K562 (cell line): ENCODE data around the gene USP28. TPM values are rescaled to one million over a fixed set of nuclear protein-coding genes. Genes with fewer than 3 reads are reported as not detected.

Source experiments
- CHCHD3 ChIP-seq: fragments of 250-450 bp; sonication (Bioruptor Pico); IDR thresholded peaks from 2 replicates; pipeline ENCODE4 v2.1.2; 2022; ENCODE audit warnings: mild to moderate bottlenecking
- CTBP1 ChIP-seq: fragments of 450-650 bp; IDR thresholded peaks from 2 replicates; pipeline ENCODE4 v1.6.1; 2016; ENCODE audit warnings: borderline replicate concordance
- EHMT2 ChIP-seq: fragments of 450-650 bp; IDR thresholded peaks from 2 replicates; pipeline ENCODE4 v1.6.1; 2018; ENCODE audit warnings: antibody characterized with exemption
- FIP1L1 ChIP-seq: fragments of 200-400 bp; formaldehyde crosslinking; IDR thresholded peaks from 2 replicates; pipeline ENCODE4 v1.6.1; 2018; ENCODE audit warnings: mild to moderate bottlenecking, low read depth, low read length; ENCODE audit not compliant: poor library complexity, severe bottlenecking
- GTF2A2 ChIP-seq: IDR thresholded peaks from 2 replicates; pipeline ENCODE4 v1.6.1; 2016; ENCODE audit warnings: mild to moderate bottlenecking, missing genetic modification characterization, missing compliant biosample characterization
- HDAC2 ChIP-seq: fragments of 450-650 bp; IDR thresholded peaks from 2 replicates; pipeline ENCODE4 v1.6.1; 2016; ENCODE audit warnings: mild to moderate bottlenecking
- NBN ChIP-seq: fragments of 450-650 bp; IDR thresholded peaks from 2 replicates; pipeline ENCODE4 v1.6.1; 2016; ENCODE audit warnings: low read depth, mild to moderate bottlenecking
- NFE2 ChIP-seq: IDR thresholded peaks from 2 replicates; pipeline ENCODE4 v1.6.1; 2014; ENCODE audit warnings: antibody characterized with exemption, low read depth
- NUFIP1 ChIP-seq: fragments of 450-650 bp; IDR thresholded peaks from 2 replicates; pipeline ENCODE4 v1.6.1; 2018; ENCODE audit not compliant: partially characterized antibody
- POLR2B ChIP-seq: fragments of 450-650 bp; IDR thresholded peaks from 2 replicates; pipeline ENCODE4 v1.6.1; 2018; ENCODE audit warnings: low read depth; ENCODE audit not compliant: partially characterized antibody
- RFX5 ChIP-seq: IDR thresholded peaks from 2 replicates; pipeline ENCODE4 v1.6.1; 2011; ENCODE audit warnings: low read depth, mild to moderate bottlenecking, improper control_type of control experiment, low read length
- TCF3 ChIP-seq: sonication (generic); formaldehyde crosslinking; IDR thresholded peaks from 2 replicates; pipeline ENCODE4 v1.4.0; 2020; ENCODE audit warnings: mild to moderate bottlenecking, missing genetic modification reagents
- TCF7L2 ChIP-seq: fragments of 150-350 bp; IDR thresholded peaks from 2 replicates; pipeline ENCODE4 v1.6.1; 2016; ENCODE audit warnings: low read depth, mild to moderate bottlenecking, low read length, moderate library complexity
- ZEB2 ChIP-seq: fragments of 450-650 bp; IDR thresholded peaks from 2 replicates; pipeline ENCODE4 v1.6.1; 2016
- ZHX1 ChIP-seq: fragments of 150-350 bp; conservative IDR thresholded peaks from 2 replicates; pipeline ENCODE4 v1.6.1; 2014; ENCODE audit warnings: low read length
- ZNF174 ChIP-seq: fragments of 250-450 bp; sonication (Bioruptor Pico); IDR thresholded peaks from 2 replicates; pipeline ENCODE4 v1.4.0; 2020; ENCODE audit warnings: mild to moderate bottlenecking
- ZNF518B ChIP-seq: fragments of 250-450 bp; sonication (Bioruptor Pico); IDR thresholded peaks from 2 replicates; pipeline ENCODE4 v1.5.0; 2021; ENCODE audit warnings: mild to moderate bottlenecking, moderate library complexity
- ZNF551 ChIP-seq: fragments of 250-450 bp; sonication (Bioruptor Pico); IDR thresholded peaks from 2 replicates; pipeline ENCODE4 v1.5.0; 2021; ENCODE audit warnings: mild to moderate bottlenecking, moderate library complexity
- polyA plus RNA-seq, 8 experiments: library from polyadenylated mRNA; depleted of rRNA in 4 of 8; stranded (reverse) in 5 of 8; unstranded in 3 of 8; fragments of >200 nt; fragmentation: Nextera tagmentation in 2 of 8; fragmentation: Illumina TruSeq in 1 of 8; extraction: Ambion mirVana in 2 of 8; extraction: Trizol in 1 of 8; gene quantifications; 2 replicates each; pipeline versions ENCODE4 v1.2.1 to v1.2.3, GENCODE V29; 2011 to 2014; ENCODE audit warnings: inconsistent platforms in 1 of 8, missing spikeins in 1 of 8
- total RNA-seq, 7 experiments: library from RNA; depleted of rRNA in 6 of 7; stranded (reverse); fragments of >200 nt in 6 of 7; fragmentation: Illumina TruSeq in 2 of 7; extraction: Trizol in 2 of 7; gene quantifications; 2 replicates each; pipeline versions ENCODE4 v1.2.1 to v1.2.3, GENCODE V29; 2011 to 2021; ENCODE audit warnings: low replicate concordance in 1 of 7
- TF ChIP-seq, protein P1 (sequence below): IDR thresholded peaks from 3 replicates; pipeline ENCODE4 v1.6.1; 2011; ENCODE audit warnings: borderline replicate concordance, mild to moderate bottlenecking; ENCODE audit not compliant: insufficient read length, insufficient read depth
- TF ChIP-seq, protein P2 (sequence below): fragments of 450-650 bp; IDR thresholded peaks from 2 replicates; pipeline ENCODE4 v1.6.1; 2014; ENCODE audit warnings: low read depth, mild to moderate bottlenecking, moderate library complexity, borderline replicate concordance

USP28 gene
- total and polyA plus RNA-seq, 9 of the 15 experiments (the other 6 are each of a cell fraction or from before 2014, with no cell fraction given): 3.7 to 42.7 (median 20.3) TPM

DNA sequence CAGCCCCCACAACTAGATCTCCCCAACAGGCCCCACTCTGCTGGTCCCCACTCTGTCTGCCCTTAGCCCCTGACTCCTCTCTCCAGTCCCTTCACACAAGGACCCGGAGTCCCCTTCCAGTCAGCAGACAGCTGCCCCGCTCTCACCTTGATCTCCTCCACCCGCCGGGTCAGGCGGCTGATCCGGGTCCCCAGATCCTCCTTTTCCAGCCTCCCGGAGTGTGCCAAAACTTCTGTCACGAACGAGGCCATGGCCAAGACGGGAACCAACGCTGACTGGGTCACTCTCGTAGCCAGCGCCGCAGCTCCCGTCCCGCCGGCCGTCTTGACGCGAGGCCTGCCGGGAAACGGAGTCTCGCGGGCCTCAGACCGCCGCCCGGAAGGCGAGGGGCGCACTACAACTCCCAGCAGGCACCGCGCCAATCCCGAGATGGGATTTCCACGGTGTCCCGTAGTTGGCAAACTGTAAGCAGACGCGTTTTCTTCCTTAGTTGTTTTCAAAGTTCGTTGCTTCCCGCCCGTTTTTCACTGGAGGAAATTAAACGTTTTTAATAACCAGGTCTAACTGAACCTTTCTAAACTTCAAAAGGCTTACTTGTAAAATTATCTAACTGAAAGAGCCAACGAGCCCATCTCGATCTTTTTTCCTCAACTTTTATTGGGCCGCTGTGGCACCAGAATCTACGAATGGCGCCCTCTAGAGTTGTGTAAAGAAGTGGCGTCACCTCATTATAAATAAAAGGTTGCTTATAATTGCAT is 101.8 kb downstream of the USP28 start, which contains the start of gene ZW10 (continued):
- TF ChIP-seq ZHX1: no peak
- TF ChIP-seq TCF3: 0 out of 2 replicates have a peak, but pooled peaks have one; percentile 6
- TF ChIP-seq POLR2B: peak; percentile 85
- no peak for TF ChIP-seq ZNF518B (CRISPR knock-in tag)
- TF ChIP-seq, protein P1, sequence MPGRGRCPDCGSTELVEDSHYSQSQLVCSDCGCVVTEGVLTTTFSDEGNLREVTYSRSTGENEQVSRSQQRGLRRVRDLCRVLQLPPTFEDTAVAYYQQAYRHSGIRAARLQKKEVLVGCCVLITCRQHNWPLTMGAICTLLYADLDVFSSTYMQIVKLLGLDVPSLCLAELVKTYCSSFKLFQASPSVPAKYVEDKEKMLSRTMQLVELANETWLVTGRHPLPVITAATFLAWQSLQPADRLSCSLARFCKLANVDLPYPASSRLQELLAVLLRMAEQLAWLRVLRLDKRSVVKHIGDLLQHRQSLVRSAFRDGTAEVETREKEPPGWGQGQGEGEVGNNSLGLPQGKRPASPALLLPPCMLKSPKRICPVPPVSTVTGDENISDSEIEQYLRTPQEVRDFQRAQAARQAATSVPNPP: no peak
- TF ChIP-seq, protein P2, sequence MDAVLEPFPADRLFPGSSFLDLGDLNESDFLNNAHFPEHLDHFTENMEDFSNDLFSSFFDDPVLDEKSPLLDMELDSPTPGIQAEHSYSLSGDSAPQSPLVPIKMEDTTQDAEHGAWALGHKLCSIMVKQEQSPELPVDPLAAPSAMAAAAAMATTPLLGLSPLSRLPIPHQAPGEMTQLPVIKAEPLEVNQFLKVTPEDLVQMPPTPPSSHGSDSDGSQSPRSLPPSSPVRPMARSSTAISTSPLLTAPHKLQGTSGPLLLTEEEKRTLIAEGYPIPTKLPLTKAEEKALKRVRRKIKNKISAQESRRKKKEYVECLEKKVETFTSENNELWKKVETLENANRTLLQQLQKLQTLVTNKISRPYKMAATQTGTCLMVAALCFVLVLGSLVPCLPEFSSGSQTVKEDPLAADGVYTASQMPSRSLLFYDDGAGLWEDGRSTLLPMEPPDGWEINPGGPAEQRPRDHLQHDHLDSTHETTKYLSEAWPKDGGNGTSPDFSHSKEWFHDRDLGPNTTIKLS: peak; percentile 94
- TF ChIP-seq ZEB2: no peak
- TF ChIP-seq ZNF551 (CRISPR knock-in tag): no peak
- no peak for TF ChIP-seq EHMT2
- TF ChIP-seq FIP1L1: no peak
- no peak for TF ChIP-seq NUFIP1
- no peak for TF ChIP-seq GTF2A2 (tag)
- no peak for TF ChIP-seq TCF7L2
- TF ChIP-seq NFE2: 0 out of 2 replicates have a peak, but pooled peaks have one; percentile 1
- no peak for TF ChIP-seq ZNF174 (CRISPR knock-in tag)
- peak; percentile 33; the same call in 1 of the 2 replicates for TF ChIP-seq NBN
- 0 out of 2 replicates have a peak, but pooled peaks have one; percentile 37 for TF ChIP-seq HDAC2
- TF ChIP-seq CHCHD3 (CRISPR knock-in tag): no peak
- TF ChIP-seq CTBP1: no peak; the same call in 1 of the 2 replicates
- no peak for TF ChIP-seq RFX5
